ENCODE data around the gene MAD1L1.
"Not testable (repeated sequence)": the region's sequence is repeated elsewhere in the genome, so short reads cannot be mapped to it uniquely, and the experiment has no call there.

Gene MAD1L1

GRCh38 chr7:2170576-2171521 lies 61.9 kb downstream of the MAD1L1 start:
- no peak for DNase-seq

GRCh38 chr7:2169923-2170575 lies 62.7 kb downstream of the MAD1L1 start:
- DNase-seq, result no peak

- DNase-seq, result no peak
These were observed 64.0 kb downstream of the MAD1L1 start for GRCh38 chr7:2168615-2169311.

DNA sequence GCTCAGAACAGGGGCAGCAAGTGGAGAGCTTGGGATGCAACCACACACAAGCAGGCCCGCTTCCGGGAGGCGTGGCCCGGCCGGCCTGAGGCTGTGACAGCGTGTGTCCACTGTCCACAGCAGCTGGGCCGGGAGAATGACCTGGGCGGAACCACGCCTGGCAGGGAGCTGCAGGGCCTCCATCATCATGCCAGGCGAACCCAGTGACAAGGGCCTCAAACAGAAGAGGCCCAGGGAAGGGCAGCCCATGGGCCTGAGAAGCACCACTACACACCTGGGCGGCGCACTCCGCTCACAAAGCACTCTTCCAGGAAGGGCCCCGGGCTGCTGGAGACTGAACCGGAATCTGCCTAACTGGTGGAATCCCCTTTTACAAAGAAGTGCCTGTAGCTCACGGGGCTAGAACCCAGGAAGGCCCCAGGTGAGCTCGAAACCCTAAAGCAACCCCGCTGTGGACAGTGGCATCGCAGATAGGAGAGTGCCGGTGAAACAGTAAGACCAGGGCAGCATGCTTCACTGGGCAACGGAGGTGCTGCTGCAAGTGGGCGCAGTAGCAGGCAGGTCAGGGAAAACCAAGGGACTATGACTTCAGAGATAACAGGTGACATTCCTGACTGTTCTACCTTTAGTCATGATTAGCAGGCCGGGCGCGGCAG lies 66.0 kb downstream of the MAD1L1 start:
- no peak for DNase-seq

DNA sequence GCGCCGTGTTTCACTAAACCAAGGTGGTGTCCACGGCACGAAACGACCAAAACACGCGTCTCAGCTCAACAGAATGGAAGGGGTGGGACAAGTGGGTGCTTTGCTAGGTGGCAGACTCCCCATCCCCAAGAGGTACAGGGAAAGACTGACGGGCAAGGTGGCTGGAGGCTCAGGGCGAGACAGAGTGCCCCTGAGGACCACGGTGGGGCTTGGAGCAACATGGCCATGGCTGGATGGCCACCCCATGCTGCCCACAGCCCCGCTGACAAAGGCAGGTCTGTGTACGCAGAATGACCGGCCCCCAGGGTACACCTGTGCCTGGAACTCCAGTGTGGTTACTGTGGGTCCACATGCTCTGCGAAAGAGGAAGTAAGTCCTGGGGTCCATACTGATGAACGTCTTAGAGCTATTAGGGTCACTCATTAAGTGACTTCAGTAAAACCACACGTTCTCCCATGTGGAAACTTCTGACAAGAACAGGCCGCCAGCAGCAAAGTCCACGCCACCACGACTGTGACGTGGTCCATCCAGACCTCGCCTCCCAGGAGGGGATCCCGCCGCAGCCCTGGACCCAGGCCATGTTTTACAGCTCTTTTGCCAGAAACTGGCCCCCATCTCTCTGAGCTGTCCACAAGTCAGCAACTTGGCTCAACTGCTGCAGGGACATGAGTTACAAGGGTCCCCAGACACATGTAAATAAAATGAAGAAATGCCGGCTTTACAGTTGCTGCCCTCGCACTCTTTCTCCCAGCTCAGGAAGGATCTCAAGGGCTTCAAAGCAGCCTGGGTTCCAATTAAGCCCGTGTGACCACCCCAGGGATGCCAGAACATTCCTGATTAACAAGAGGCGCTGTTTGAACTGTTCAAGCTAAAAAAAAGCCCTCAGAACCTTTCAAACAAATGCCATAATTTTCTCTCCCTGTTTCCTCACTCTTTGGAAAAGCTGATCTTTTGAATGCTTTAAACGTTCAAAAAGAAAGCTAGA lies 66.8 kb downstream of the MAD1L1 start:
- DNase-seq, result no peak

DNA sequence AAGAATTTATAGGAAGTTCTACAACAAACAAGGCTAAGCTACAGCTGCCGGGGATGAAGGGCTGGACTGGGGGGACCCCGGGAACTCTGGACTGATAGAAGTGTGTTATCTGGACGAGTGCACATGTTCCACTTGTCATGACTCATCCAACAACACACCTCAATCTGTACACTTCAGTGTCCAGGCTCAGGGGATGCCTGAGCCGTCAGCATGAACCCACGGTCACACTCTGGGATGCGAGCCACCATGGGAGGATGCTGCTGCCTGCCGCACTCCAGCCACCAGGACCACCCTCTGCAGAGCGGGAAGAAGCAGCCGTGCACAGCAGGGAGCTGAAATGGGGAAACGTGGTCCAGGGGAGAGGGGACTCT lies 67.5 kb downstream of the MAD1L1 start:
- no peak for DNase-seq

DNA sequence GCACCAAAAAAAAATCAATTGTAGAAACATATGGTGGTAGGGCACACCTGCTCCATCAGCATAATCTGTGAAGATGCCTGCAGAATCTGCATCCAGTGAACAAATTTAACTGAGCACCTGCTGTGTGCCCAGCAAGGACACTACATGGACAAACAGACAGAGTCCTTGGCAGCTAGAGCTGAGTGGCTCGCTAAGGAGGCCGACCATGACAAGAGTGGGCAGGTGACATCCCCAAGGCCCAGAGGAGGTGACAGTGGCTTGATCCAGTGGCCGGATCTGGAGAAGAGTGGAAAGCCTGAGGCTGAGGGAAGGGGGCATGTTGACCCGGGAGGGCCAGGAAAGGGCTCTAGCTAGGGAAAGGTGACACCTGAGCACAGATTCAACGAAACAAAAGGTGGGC lies 68.1 kb downstream of the MAD1L1 start:
- DNase-seq, result no peak

DNA sequence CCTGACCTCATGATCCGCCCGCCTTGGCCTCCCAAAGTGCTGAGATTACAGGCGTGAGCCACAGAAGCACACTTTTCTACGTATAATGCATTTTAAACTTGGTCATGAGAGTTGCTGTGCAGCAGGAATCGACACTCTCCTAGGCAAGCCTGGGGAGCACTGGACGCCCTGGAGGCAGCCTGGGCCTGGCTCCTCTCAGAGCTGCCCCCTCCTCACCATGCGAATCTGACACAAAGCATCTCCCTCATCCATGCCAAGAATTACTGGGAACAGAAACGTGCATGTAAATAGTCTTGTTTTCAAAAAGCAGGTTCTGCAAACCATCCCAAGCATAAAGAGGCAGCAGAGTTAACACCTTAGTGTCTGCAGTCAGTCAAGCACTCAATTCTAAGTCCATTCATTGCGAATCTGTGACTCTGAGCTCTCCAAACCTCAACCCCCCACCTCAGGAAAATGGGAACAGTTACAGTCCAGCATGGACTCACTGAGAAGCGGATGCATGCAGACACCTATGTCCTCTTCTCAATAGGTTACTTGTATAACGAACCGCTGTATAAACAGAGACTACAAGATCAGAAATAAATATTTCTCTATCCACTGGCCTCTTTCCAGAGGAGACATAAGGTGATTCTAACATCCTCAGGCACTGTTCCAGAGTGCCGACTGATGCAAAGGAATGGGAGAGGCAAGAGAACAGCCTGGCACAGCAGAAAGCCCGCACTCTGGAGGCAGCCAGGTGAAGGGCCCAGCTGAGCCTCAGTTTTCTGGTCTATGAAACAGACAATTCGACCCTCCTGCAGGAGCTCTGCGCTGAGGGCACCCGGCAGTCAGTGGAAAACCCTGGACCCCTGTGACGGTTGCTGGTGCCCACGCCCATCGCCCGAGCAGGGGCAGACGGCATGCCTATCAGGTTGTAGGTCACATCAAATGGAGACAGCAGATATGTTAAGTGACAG lies 68.9 kb downstream of the MAD1L1 start:
- peak; percentile 22 for DNase-seq

DNA sequence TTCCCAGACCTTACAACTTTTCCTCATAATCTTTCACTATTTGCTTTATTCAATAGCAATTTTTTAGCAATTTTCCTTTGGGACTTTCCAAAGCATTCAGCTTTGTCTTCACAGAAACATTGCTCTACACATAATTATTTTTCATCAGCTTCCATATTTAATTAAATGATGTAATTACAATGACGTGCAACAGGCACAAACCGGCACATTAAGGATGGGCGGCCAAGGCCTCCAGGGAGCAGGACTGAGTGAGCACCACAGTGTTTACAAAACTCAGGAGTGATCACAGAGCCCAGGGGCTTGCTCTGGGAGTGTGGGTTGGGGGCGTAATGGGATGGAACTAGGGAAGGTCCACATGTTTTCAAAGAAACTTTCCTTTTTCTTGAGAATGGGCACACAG lies 69.8 kb downstream of the MAD1L1 start:
- DNase-seq, result no peak

DNA sequence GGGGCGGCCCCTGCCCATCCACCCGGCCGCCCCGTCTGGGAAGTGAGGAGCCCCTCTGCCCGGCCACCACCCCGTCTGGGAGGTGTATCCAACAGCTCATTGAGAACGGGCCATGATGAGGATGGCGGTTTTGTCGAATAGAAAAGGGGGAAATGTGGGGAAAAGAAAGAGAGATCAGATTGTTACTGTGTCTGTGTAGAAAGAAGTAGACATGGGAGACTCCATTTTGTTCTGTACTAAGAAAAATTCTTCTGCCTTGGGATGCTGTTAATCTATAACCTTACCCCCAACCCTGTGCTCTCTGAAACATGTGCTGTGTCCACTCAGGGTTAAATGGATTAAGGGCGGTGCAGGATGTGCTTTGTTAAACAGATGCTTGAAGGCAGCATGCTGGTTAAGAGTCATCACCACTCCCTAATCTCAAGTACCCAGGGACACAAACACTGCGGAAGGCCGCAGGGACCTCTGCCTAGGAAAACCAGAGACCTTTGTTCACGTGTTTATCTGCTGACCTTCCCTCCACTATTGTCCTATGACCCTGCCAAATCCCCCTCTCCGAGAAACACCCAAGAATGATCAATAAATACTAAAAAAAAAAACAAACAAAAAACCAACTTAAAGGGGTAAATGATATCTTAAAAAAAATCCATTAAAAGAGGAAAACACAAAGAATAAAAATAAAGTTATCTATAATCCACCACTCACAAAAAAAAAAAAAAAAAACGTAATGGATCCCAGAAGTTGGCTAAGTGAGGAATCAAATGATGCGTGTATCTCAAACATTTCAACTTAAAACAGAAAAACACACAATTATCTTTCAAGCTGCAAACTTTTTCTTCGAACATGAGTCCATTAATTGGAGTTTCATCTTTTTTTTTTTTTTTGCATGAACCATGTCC lies 70.5 kb downstream of the MAD1L1 start:
- DNase-seq, result not testable (repeated sequence)

GRCh38 chr7:2159176-2159520 lies 73.6 kb downstream of the MAD1L1 start:
- DNase-seq, result peak; percentile 5

- DNase-seq, result peak; percentile 76
These were observed 74.2 kb downstream of the MAD1L1 start for GRCh38 chr7:2158331-2159175.

GRCh38 chr7:2157473-2158279 lies 75.1 kb downstream of the MAD1L1 start:
- DNase-seq, result peak; percentile 78

DNA sequence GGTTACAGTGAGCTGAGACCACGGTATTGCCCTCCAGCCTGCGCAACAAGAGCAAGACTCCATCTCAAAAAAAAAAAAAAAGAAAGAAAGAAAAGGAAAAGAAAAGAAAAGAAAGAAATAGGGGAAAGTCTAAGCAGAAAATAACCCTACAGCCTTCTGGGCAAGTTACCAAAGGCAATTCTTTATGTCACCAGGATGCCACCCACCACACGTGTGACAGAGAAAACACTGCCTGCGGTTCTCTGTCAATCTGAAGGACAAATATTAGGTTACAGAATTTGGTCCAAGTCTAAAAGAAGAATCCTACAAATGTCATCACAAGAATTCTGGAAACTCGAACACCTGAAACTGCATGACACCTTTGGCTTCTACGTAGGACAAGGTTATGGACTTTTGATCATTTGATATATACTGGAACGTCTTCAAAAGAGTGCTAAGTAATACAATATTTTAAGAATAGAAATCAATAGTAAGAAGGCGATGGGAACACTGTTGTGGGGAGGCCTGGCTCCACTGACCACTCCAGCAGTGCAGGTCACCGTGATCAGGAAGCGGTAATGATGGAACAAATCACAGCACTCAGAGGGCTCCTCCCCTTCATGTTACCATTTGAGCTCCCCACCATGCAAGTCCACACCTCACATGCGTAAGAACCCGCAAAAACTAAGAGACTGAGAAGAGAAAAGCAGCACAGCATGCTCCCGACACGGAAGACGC lies 75.8 kb downstream of the MAD1L1 start:
- DNase-seq, result no peak

DNA sequence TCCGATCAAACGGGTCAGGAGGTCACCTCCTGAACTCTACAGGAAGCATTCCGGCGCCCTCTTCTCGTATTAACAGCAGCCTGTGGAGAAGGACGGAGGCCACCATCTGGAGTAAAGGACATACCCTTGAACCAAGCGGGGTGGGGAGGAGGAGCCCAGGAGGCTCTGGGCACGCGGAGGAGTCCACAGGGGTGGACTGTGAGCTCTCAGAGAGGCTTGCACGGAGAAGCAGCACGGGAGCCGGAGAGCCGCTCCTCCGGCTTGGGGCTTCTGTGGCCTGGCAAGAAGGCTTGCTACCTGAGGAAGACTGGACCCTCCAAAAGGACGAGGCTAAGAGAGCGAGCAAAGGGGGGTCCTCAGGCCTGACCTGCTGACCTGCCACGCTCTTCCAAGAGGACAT lies 77.9 kb downstream of the MAD1L1 start:
- no peak for DNase-seq

DNA sequence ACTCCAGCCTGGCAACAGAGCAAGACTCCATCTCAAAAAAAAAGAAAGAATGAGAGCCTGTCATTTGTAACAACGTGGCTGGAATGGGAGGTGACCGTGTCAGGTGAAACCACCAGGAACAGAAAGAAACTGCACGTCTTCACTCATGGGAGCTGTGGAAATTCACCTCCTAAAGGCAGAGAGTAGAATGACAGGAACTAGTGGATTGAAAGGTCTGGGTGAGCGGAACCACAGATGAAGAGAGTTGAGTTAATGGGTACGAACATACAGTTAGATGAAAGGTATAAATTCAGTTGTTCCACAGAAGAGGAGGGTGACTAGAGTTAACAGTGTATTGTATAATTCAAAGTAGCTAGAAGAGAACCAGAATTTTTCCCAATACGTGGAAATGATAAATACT lies 78.6 kb downstream of the MAD1L1 start:
- DNase-seq, result no peak

DNA sequence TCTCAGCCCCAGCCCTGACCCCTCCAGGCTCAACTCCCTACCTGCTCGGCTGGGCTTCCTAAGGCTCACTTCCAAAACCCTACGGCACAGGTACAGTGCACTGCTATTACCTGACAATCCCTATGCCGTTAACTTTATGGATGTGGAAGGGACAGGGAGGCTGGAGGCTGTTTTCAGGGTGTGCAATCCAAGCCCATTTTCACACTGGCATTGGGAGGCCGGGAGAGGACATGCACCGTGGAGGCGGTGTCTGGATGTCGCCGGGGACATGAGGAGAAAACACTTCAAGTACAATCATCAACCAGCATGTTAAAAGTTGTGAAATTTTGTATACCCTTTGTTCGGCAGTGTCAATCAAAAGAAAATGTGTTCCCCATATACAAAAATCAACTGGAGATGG lies 80.1 kb downstream of the MAD1L1 start:
- DNase-seq, result no peak
